T-cell (primary cell): ENCODE data around the gene GOLGA2. TPM values are rescaled to one million over a fixed set of nuclear protein-coding genes. Genes with fewer than 3 reads are reported as not detected.

ENCODE experiments used
- ATAC-seq, 4 experiments: fragments of 200-7000 bp in 3 of 4; fragments of 150-1000 bp in 1 of 4; cut with Tn5 transposase; replicated peaks in 1 of 4; 1 replicate in 3 of 4; 2 replicates in 1 of 4; pipeline ENCODE4 v1.10.0; 2021; ENCODE audit warnings: moderate library complexity in 3 of 4, mild to moderate bottlenecking in 2 of 4, moderate number of reproducible peaks in 1 of 4
- CTCF ChIA-PET, 2 donors: fragments of 300-600 bp; sonication (Branson Sonifier 250); formaldehyde crosslinking; loops; one replicate each; lab custom pipeline; 2022; ENCODE audit warnings: antibody characterized with exemption in 2 of 2; lab: Charles Lee
- POLR2A ChIA-PET, 2 donors: fragments of 300-600 bp; sonication (Branson Sonifier 250); formaldehyde crosslinking; loops; one replicate each; lab custom pipeline; 2022; ENCODE audit warnings: antibody characterized with exemption in 2 of 2; lab: Charles Lee
- DNase-seq, 35 experiments: peaks; one replicate each; pipeline versions ENCODE4 v3.0.0 to v3.0.0-alpha.2; 2013 to 2023
- H3K27ac ChIP-seq: one replicate; pipeline ENCODE4 v1.5.1; 2013; ENCODE audit warnings: low read length
- H3K27me3 ChIP-seq, 2 experiments: replicated peaks in 1 of 2; 1 replicate in 1 of 2; 2 replicates in 1 of 2; pipeline versions ENCODE4 v1.6.1 to v1.7.0; 2013; ENCODE audit warnings: low read length in 1 of 2, mixed read lengths in 1 of 2; ENCODE audit not compliant: control insufficient read depth in 2 of 2, insufficient read depth in 2 of 2; ENCODE audit errors: extremely low read depth in 1 of 2
- H3K36me3 ChIP-seq, 2 donors: 1 replicate in 1 of 2; 2 replicates in 1 of 2; pipeline versions ENCODE4 v1.6.1 to v1.7.0; 2013; ENCODE audit warnings: low read length in 1 of 2; ENCODE audit not compliant: control insufficient read depth in 2 of 2, insufficient read depth in 1 of 2; ENCODE audit errors: extremely low read depth in 1 of 2
- H3K4me1 ChIP-seq, 2 experiments: 1 replicate in 1 of 2; 2 replicates in 1 of 2; pipeline versions ENCODE4 v1.6.1 to v1.7.0; 2013; ENCODE audit warnings: low read length in 2 of 2, mixed read lengths in 1 of 2; ENCODE audit not compliant: insufficient read depth in 2 of 2, control insufficient read depth in 1 of 2; ENCODE audit errors: extremely low read depth in 1 of 2
- H3K4me3 ChIP-seq, 2 donors: 1 replicate in 1 of 2; 2 replicates in 1 of 2; pipeline versions ENCODE4 v1.5.1 to v1.7.0; 2013; ENCODE audit warnings: mild to moderate bottlenecking in 2 of 2, low read length in 1 of 2, moderate library complexity in 1 of 2; ENCODE audit not compliant: control insufficient read depth in 1 of 2; ENCODE audit errors: extremely low read depth in 1 of 2
- H3K9me3 ChIP-seq: 2 replicates; pipeline ENCODE4 v1.7.0; 2013
- H3K27ac Mint-ChIP-seq, 2 donors: one replicate each; pipeline ENCODE4 v1.8.0; 2020 to 2021; ENCODE audit warnings: mild to moderate bottlenecking in 2 of 2, mixed read lengths in 2 of 2
- H3K27me3 Mint-ChIP-seq, 2 donors: one replicate each; pipeline ENCODE4 v1.8.0; 2021 to 2022; ENCODE audit warnings: mixed read lengths in 2 of 2
- H3K36me3 Mint-ChIP-seq: one replicate; pipeline ENCODE4 v1.8.0; 2021; ENCODE audit warnings: mixed read lengths
- H3K4me1 Mint-ChIP-seq, 3 donors: one replicate each; pipeline ENCODE4 v1.8.0; 2020 to 2022; ENCODE audit warnings: mixed read lengths in 3 of 3, mild to moderate bottlenecking in 1 of 3
- H3K4me3 Mint-ChIP-seq, 3 donors: one replicate each; pipeline ENCODE4 v1.8.0; 2020 to 2022; ENCODE audit warnings: mild to moderate bottlenecking in 3 of 3, mixed read lengths in 3 of 3, moderate library complexity in 3 of 3
- H3K9me3 Mint-ChIP-seq, 3 donors: one replicate each; pipeline ENCODE4 v1.8.0; 2020 to 2022; ENCODE audit warnings: mixed read lengths in 3 of 3
- WGBS: methylation state at CpG from one replicate; pipeline ENCODE4 v1.1.5; 2013; ENCODE audit warnings: missing lambda C conversion rate; ENCODE audit not compliant: insufficient coverage; 5-methylcytosine and 5-hydroxymethylcytosine counted together
- total RNA-seq, 35 experiments: library from RNA in 6 of 35; stranded (reverse) in 6 of 35; fragments of 120-200 nt in 1 of 35; gene quantifications; one replicate each; pipeline versions ENCODE4 v1.2.1 to v1.2.4 and lab custom pipeline; 2013 to 2026

The GOLGA2 gene
- total RNA-seq, 5 donors from 2014 or later (not counting 1 experiment from before 2014, with no cell fraction given) = 49.6 to 71.3 (median 60.5) TPM

DNA sequence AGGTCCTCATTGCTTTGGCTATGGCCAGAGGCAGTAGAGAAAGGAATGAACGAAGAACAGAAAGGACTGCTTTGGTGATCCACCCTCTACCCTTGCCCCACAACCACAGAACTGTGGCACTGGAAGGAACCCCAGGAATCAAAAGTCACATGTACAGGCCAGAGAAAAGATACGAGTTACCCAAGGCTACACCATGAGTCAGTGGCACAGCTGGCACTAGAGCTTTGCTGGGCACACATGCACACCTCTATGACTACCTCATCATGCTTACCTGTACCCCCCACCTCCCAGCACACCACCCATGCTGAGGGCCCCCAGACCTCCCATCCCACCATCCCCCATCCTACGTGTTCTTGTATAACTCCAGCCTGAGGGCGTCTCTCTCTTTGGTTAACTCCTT, 13.1 kb downstream of the GOLGA2 start:
- WGBS = 94% methylated on average over 2 of the region's 4 CpGs
- Mint-ChIP-seq H3K27ac (no peak overlapping the region), H3K9me3 (no peaks in the 10 kb centered on the region), H3K4me3 (no peak overlapping the region), H3K4me1 (no peaks in the 10 kb centered on the region), H3K27me3 (no peaks in the 10 kb centered on the region), H3K36me3 (peaks cover 54% of the 10 kb centered on the region)
- peaks cover 26 to 78% of the 10 kb centered on the region in 2 donors for H3K36me3 ChIP-seq
- H3K4me3 ChIP-seq = no peak overlapping the region
- no peaks in the 10 kb centered on the region for H3K9me3 ChIP-seq
- no peaks in the 10 kb centered on the region for H3K27me3 ChIP-seq
- no peak overlapping the region for H3K27ac ChIP-seq
- ATAC-seq = no peak
- CTCF ChIA-PET = no interaction called here
- H3K4me1 ChIP-seq = no peaks in the 10 kb centered on the region
- POLR2A ChIA-PET = no interaction called here
- DNase-seq = no peak

DNA sequence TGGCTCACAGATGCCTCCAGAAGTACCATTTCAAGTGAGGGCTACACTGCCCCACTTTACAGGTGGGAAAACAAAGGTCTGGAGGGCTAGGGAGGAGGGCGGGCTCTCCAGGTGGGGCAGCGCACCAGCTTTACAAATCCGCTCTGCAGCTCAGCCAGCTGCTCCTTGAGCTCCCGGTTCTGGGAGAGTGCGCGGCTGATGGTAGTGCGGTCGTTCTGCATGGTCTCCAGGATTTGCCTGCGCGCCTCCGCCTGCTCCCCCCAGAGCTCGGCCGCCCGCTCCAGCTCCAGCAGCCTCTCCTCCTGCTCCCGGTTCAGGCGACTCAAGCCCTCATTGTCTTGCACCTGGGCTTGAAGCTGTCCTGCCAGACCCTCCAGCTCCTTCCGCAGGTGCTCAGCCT, 15.5 kb downstream of the GOLGA2 start:
- Mint-ChIP-seq H3K4me1 (no peaks in the 10 kb centered on the region), H3K27me3 (no peaks in the 10 kb centered on the region), H3K4me3 (no peak overlapping the region), H3K9me3 (no peaks in the 10 kb centered on the region), H3K27ac (no peak overlapping the region), H3K36me3 (peaks cover 48% of the 10 kb centered on the region)
- POLR2A ChIA-PET = interaction anchor here in 1 of 2 donors (0.5 kb wide), 1 partner anchor 1012 kb away, joined by 10 read pairs; no protein-coding TSS in a partner anchor
- DNase-seq (no peak), ATAC-seq (no peak)
- CTCF ChIA-PET = no interaction called here
- H3K27me3 ChIP-seq = peaks cover 0 to 2% of the 10 kb centered on the region in 2 experiments
- 96% methylated on average over 11 of the region's 17 CpGs for WGBS
- peaks cover 19 to 66% of the 10 kb centered on the region in 2 donors for H3K36me3 ChIP-seq
- H3K4me1 ChIP-seq = no peaks in the 10 kb centered on the region
- no peaks in the 10 kb centered on the region for H3K9me3 ChIP-seq
- H3K4me3 ChIP-seq = no peak overlapping the region
- no peak overlapping the region for H3K27ac ChIP-seq

DNA sequence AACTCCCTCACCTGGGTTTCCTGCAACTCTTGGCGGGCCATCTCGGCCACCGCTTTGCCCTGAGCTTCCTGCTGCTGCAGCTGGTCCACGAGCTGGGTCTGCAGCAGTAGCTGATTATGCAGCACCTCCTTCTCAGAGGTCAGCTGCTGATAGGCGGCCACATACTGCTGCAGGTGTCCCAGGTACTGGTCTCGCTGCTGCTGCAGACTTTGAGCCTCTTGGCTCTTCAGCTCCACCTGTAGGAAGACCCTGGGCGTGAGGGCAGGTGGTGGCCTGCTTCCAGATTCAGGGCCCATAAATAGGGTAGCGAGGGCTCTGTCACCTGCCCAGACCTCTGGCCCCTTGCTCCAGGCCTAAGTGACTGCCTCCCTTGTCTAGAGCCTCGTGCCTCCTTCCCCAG, 16.7 kb downstream of the GOLGA2 start:
- DNase-seq (no peak), ATAC-seq (no peak)
- 90% methylated on average over 7 of the region's 9 CpGs for WGBS
- no peak overlapping the region for H3K4me3 Mint-ChIP-seq
- H3K4me1 ChIP-seq = no peaks in the 10 kb centered on the region
- POLR2A ChIA-PET = no interaction called here
- H3K36me3 ChIP-seq = peaks cover 16 to 63% of the 10 kb centered on the region in 2 donors
- H3K27me3 ChIP-seq = peaks cover 0 to 9% of the 10 kb centered on the region in 2 experiments
- H3K9me3 ChIP-seq = no peaks in the 10 kb centered on the region
- H3K4me3 ChIP-seq = no peak overlapping the region
- no peaks in the 10 kb centered on the region for H3K27me3 Mint-ChIP-seq
- no peaks in the 10 kb centered on the region for H3K4me1 Mint-ChIP-seq
- H3K27ac Mint-ChIP-seq = no peak overlapping the region
- H3K9me3 Mint-ChIP-seq = no peaks in the 10 kb centered on the region
- CTCF ChIA-PET = interaction anchor here in 1 of 2 donors (0.6 kb wide), 1 partner anchor 10 kb away, joined by 3 read pairs; no protein-coding TSS in a partner anchor
- H3K36me3 Mint-ChIP-seq = peaks cover 40% of the 10 kb centered on the region
- H3K27ac ChIP-seq = no peak overlapping the region

DNA sequence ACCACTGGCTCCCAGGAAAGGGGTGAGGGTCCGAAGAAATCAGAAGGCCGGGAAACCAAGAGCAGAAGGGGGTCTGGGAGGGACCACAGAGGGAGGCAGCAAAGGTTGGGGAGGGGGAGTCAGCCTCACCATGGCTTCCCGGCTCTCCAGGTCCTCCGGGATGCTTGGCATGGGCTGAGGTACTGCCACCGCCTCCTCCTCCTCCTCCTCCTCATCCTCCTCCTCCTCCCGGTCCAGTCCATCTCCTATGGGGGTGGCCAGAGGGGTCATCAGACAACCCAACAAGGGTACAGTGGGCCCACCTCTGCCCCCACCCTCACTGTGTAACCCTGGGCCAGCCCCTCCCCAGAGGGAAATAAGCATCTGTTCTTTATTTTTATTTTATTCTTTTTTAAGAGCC, 17.5 kb downstream of the GOLGA2 start:
- Mint-ChIP-seq H3K27ac (no peak overlapping the region), H3K36me3 (peaks cover 40% of the 10 kb centered on the region), H3K4me3 (no peak overlapping the region), H3K27me3 (no peaks in the 10 kb centered on the region), H3K4me1 (no peaks in the 10 kb centered on the region), H3K9me3 (no peaks in the 10 kb centered on the region)
- Histone ChIP-seq H3K9me3 (no peaks in the 10 kb centered on the region), H3K36me3 (peaks cover 16 to 60% of the 10 kb centered on the region in 2 donors), H3K4me1 (no peaks in the 10 kb centered on the region), H3K4me3 (no peak overlapping the region), H3K27ac (no peak overlapping the region), H3K27me3 (peaks cover 0 to 15% of the 10 kb centered on the region in 2 experiments)
- POLR2A ChIA-PET = no interaction called here
- DNase-seq = no peak
- ATAC-seq = no peak
- WGBS = no CpG with 5 or more reads among the region's 6 CpGs
- CTCF ChIA-PET = no interaction called here

DNA sequence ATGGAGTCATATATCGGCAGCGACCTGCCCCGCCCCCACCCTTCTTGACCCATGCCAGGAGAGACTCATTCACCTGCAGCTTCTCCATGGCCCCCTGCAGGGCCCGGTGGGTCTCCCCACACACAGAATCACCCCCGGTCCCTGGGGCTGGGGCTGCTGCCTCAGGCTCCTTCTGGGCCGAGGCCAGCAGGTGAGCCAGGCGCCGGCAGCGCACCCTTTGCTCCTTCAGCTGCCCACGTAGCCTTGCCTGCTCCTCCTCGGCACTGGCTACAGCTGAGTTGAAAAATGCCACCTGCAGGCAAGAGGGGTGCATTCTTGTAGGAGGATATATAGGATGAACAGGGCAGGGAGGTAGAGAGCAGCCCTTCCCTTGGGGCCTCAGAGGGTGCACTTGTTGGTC, 17.9 kb downstream of the GOLGA2 start:
- Mint-ChIP-seq H3K4me3 (no peak overlapping the region), H3K36me3 (peaks cover 38% of the 10 kb centered on the region), H3K9me3 (no peaks in the 10 kb centered on the region), H3K27me3 (peaks cover 0 to 1% of the 10 kb centered on the region in 2 donors), H3K27ac (no peak overlapping the region), H3K4me1 (no peaks in the 10 kb centered on the region)
- WGBS = 96% methylated on average over 9 of the region's 11 CpGs
- no peak overlapping the region for H3K4me3 ChIP-seq
- peaks cover 0 to 18% of the 10 kb centered on the region in 2 experiments for H3K27me3 ChIP-seq
- H3K4me1 ChIP-seq = no peaks in the 10 kb centered on the region
- ChIA-PET POLR2A (no interaction called here), CTCF (no interaction called here)
- DNase-seq = no peak
- H3K27ac ChIP-seq = no peak overlapping the region
- H3K36me3 ChIP-seq = peaks cover 16 to 57% of the 10 kb centered on the region in 2 donors
- no peaks in the 10 kb centered on the region for H3K9me3 ChIP-seq
- ATAC-seq = no peak

DNA sequence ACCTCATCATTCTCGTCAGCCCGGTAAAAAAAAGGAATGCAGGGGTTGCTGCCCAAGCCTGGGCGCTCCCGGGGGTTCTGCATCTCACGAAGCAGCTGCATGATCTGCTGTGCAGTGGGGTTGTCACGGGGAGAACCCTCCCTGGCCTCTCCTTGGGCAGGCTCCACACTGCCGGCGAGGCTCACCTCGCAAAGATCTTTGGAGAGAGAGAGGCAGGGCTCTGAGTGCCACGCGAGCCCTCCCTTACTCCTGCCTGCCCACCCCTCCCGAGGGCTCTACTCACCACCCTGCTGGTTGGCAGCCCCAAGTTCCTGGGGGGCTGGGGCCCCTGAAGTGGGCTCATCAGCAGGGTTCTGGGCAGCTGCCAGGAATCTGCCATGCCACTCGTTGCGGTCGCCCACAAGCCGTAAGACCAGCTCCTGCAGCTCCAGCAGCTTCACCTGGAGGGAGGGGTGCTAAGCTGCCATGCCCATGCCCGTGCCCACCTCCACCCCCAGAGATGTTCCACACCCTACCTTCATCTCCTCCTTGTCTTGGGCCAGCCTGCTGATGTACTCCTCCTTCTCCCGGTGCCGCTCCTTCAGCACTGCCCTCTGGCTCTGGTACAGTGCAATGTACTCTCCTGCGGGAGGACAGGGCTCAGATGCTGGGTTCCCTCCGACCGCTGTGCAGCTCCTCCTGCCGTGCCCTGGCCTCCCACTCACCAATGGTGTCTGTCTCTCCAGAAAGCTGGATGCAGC, 18.6 kb downstream of the GOLGA2 start:
- no peak overlapping the region for H3K4me3 Mint-ChIP-seq
- 92% methylated on average over 16 of the region's 23 CpGs for WGBS
- no peak for ATAC-seq
- ChIA-PET CTCF (no interaction called here), POLR2A (no interaction called here)
- Histone ChIP-seq H3K27me3 (peaks cover 0 to 23% of the 10 kb centered on the region in 2 experiments), H3K9me3 (no peaks in the 10 kb centered on the region), H3K36me3 (peaks cover 16 to 51% of the 10 kb centered on the region in 2 donors), H3K27ac (no peak overlapping the region), H3K4me3 (no peak overlapping the region), H3K4me1 (no peaks in the 10 kb centered on the region)
- peaks cover 0 to 1% of the 10 kb centered on the region in 2 donors for H3K27me3 Mint-ChIP-seq
- no peak overlapping the region for H3K27ac Mint-ChIP-seq
- H3K9me3 Mint-ChIP-seq = no peaks in the 10 kb centered on the region
- H3K36me3 Mint-ChIP-seq = peaks cover 32% of the 10 kb centered on the region
- DNase-seq = no peak
- H3K4me1 Mint-ChIP-seq = peaks cover 0 to under 1% (median under 1%) of the 10 kb centered on the region in 3 donors
